H1 (cell line): ENCODE measurements around the gene ATAT1.

Source experiments
- CHD2 ChIP-seq: IDR thresholded peaks from 2 replicates; pipeline ENCODE4 v1.6.1; 2012; ENCODE audit warnings: low read length, improper control_type of control experiment
- CREB1 ChIP-seq: IDR thresholded peaks from 2 replicates; pipeline ENCODE4 v1.6.1; 2012; ENCODE audit warnings: inconsistent platforms
- EZH2 ChIP-seq: fragments of 200-600 bp; sonication (generic); IDR thresholded peaks from 2 replicates; pipeline ENCODE4 v1.7.1; 2012; ENCODE audit warnings: low read depth, mild to moderate bottlenecking, moderate library complexity, low read length, inconsistent platforms; ENCODE audit not compliant: severe bottlenecking
- FOSL1 ChIP-seq: IDR thresholded peaks from 2 replicates; pipeline ENCODE4 v1.6.1; 2011; ENCODE audit warnings: mild to moderate bottlenecking, low read depth, low read length, moderate library complexity; ENCODE audit not compliant: insufficient read depth
- GABPA ChIP-seq: IDR thresholded peaks from 2 replicates; pipeline ENCODE4 v1.6.1; 2011; ENCODE audit warnings: mild to moderate bottlenecking, low read length, moderate library complexity, borderline replicate concordance; ENCODE audit not compliant: insufficient read depth
- HDAC2 ChIP-seq, 2 experiments: fragments of 300-600 bp in 1 of 2; sonication (generic) in 1 of 2; IDR thresholded peaks; 2 replicates each; pipeline ENCODE4 v1.6.1; 2011 to 2012; ENCODE audit warnings: low read depth in 2 of 2, low read length in 2 of 2, mild to moderate bottlenecking in 2 of 2, moderate library complexity in 2 of 2, borderline replicate concordance in 1 of 2, inconsistent platforms in 1 of 2
- MAFK ChIP-seq: IDR thresholded peaks from 2 replicates; pipeline ENCODE4 v1.6.1; 2012; ENCODE audit warnings: low read depth, mild to moderate bottlenecking, improper control_type of control experiment, low read length
- POLR2A ChIP-seq, 2 experiments: IDR thresholded peaks; 1 replicate in 1 of 2; 2 replicates in 1 of 2; pipeline ENCODE4 v1.6.1; 2011; ENCODE audit warnings: low read depth in 2 of 2, low read length in 2 of 2, mild to moderate bottlenecking in 2 of 2; ENCODE audit errors: control extremely low read depth in 1 of 2
- RAD21 ChIP-seq, 2 experiments: IDR thresholded peaks in 1 of 2; conservative IDR thresholded peaks in 1 of 2; 2 replicates each; pipeline ENCODE4 v1.6.1; 2011; ENCODE audit warnings: low read depth in 2 of 2, low read length in 2 of 2, improper control_type of control experiment in 1 of 2, inconsistent platforms in 1 of 2, mild to moderate bottlenecking in 1 of 2, moderate library complexity in 1 of 2
- RBBP5 ChIP-seq: IDR thresholded peaks from 2 replicates; pipeline ENCODE4 v1.7.1; 2012; ENCODE audit warnings: low read depth, mild to moderate bottlenecking, inconsistent platforms, low read length, moderate library complexity, borderline replicate concordance
- RFX5 ChIP-seq: IDR thresholded peaks from 2 replicates; pipeline ENCODE4 v1.6.1; 2011; ENCODE audit warnings: low read depth, low read length, improper control_type of control experiment, borderline replicate concordance
- SIN3A ChIP-seq, 2 experiments: IDR thresholded peaks in 1 of 2; conservative IDR thresholded peaks in 1 of 2; 2 replicates each; pipeline ENCODE4 v1.6.1; 2011 to 2012; ENCODE audit warnings: low read length in 2 of 2, improper control_type of control experiment in 1 of 2, low read depth in 1 of 2, mild to moderate bottlenecking in 1 of 2
- TF ChIP-seq, protein P1 (sequence below): IDR thresholded peaks from 2 replicates; pipeline ENCODE4 v1.6.1; 2012; ENCODE audit warnings: inconsistent platforms
- TF ChIP-seq, protein P2 (sequence below), 3 experiments: IDR thresholded peaks; 1 replicate in 2 of 3; 2 replicates in 1 of 3; pipeline versions ENCODE4 v1.5.1 to v1.6.1; 2011; ENCODE audit warnings: low read length in 3 of 3, mild to moderate bottlenecking in 3 of 3, inconsistent platforms in 2 of 3, low read depth in 1 of 3, moderate library complexity in 1 of 3; ENCODE audit not compliant: insufficient read depth in 1 of 3; ENCODE audit errors: control extremely low read depth in 1 of 3

DNA sequence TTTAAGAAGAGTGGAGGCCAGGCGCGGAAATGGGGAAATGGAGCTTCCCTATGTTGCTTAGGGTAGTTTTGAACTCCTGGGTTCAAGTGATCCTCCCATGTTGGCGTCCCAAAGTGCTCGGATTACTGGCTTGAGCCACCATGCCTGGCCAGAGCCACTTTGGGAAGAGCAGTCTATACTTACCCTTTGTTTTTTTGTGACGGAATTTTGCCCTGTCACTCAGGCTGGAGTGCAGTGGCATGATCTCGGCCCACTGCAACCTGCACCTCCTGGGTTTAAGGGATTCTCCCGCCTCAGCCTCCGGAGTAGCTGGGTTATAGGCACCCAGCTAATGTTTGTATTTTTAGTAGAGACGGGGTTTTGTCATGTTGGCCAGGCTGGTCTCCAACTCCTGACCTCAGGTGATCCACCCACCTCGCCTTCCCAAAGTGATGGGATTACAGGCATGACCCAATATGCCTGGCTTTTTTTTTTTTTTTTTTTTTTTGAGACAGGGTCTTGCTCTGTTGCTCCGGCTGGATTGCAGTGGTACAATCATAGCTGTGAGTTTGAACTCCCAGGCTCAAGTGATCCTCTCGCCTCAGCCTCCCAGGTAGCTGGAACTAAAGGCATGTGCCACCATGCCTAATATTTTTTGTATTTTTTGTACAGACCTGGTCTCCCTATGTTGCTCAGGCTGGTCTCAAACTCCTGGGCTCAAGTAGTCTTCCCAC lies 27.6 kb upstream of the ATAT1 start:
- peak; percentile 27 to 38; a peak in 2 of 3 replicates for TF ChIP-seq POLR2A (IDR thresholded peaks at IDR 0.05; ENCODE audit: control extremely low read depth in 1 of 2, low read depth in 2 of 2, low read length in 2 of 2)
- no peak for TF ChIP-seq MAFK
- TF ChIP-seq, protein P1, sequence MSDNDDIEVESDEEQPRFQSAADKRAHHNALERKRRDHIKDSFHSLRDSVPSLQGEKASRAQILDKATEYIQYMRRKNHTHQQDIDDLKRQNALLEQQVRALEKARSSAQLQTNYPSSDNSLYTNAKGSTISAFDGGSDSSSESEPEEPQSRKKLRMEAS = no peak
- TF ChIP-seq, protein P2, sequence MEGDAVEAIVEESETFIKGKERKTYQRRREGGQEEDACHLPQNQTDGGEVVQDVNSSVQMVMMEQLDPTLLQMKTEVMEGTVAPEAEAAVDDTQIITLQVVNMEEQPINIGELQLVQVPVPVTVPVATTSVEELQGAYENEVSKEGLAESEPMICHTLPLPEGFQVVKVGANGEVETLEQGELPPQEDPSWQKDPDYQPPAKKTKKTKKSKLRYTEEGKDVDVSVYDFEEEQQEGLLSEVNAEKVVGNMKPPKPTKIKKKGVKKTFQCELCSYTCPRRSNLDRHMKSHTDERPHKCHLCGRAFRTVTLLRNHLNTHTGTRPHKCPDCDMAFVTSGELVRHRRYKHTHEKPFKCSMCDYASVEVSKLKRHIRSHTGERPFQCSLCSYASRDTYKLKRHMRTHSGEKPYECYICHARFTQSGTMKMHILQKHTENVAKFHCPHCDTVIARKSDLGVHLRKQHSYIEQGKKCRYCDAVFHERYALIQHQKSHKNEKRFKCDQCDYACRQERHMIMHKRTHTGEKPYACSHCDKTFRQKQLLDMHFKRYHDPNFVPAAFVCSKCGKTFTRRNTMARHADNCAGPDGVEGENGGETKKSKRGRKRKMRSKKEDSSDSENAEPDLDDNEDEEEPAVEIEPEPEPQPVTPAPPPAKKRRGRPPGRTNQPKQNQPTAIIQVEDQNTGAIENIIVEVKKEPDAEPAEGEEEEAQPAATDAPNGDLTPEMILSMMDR (IDR thresholded peaks at IDR 0.05; ENCODE audit: control extremely low read depth in 1 of 3, insufficient read depth in 1 of 3, low read depth in 1 of 3, low read length in 3 of 3) = no peak
- TF ChIP-seq RBBP5 = no peak
- no peak for TF ChIP-seq HDAC2 (IDR thresholded peaks at IDR 0.05; ENCODE audit: borderline replicate concordance in 1 of 2, low read depth in 2 of 2, low read length in 2 of 2)
- TF ChIP-seq EZH2 = no peak
- TF ChIP-seq SIN3A (conservative IDR thresholded peaks at IDR 0.05 in 1 of 2, IDR thresholded peaks at IDR 0.05 in 1 of 2; ENCODE audit: low read depth in 1 of 2, low read length in 2 of 2) = no peak
- no peak for TF ChIP-seq FOSL1
- TF ChIP-seq RFX5 = no peak
- no peak for TF ChIP-seq RAD21 (IDR thresholded peaks at IDR 0.05 in 1 of 2, conservative IDR thresholded peaks at IDR 0.05 in 1 of 2; ENCODE audit: low read depth in 2 of 2, low read length in 2 of 2)
- no peak for TF ChIP-seq CHD2
- TF ChIP-seq GABPA = no peak
- no peak for TF ChIP-seq CREB1
